HepG2 (cell line): ENCODE results near the gene FOXN3. TPM values are rescaled to one million over a fixed set of nuclear protein-coding genes. Genes with fewer than 3 reads are reported as not detected.
A peak's percentile ranks its signal among the peaks of the same experiment; 100 is the strongest.

ENCODE experiments used
- FOSL2 ChIP-seq: sonication (generic); formaldehyde crosslinking; IDR thresholded peaks from 2 replicates; pipeline ENCODE4 v1.4.0; 2020; ENCODE audit warnings: missing genetic modification reagents
- KDM2A ChIP-seq: sonication (generic); formaldehyde crosslinking; IDR thresholded peaks from 2 replicates; pipeline ENCODE4 v1.4.0; 2020; ENCODE audit warnings: low read depth, missing genetic modification reagents, borderline replicate concordance
- LCORL ChIP-seq, 2 experiments: fragments of 450-650 bp in 1 of 2; sonication (generic) in 1 of 2; formaldehyde crosslinking in 1 of 2; IDR thresholded peaks; 2 replicates each; pipeline versions ENCODE4 v1.5.0 to v1.6.1; 2017 to 2020; ENCODE audit warnings: antibody characterized with exemption in 1 of 2, missing genetic modification reagents in 1 of 2
- MAF1 ChIP-seq: sonication (generic); formaldehyde crosslinking; IDR thresholded peaks from 2 replicates; pipeline ENCODE4 v1.5.0; 2020; ENCODE audit warnings: missing genetic modification reagents, borderline replicate concordance
- PHF21A ChIP-seq: sonication (generic); formaldehyde crosslinking; IDR thresholded peaks from 2 replicates; pipeline ENCODE4 v1.5.0; 2020; ENCODE audit warnings: mild to moderate bottlenecking, missing genetic modification reagents
- PITX1 ChIP-seq: sonication (generic); formaldehyde crosslinking; IDR thresholded peaks from 2 replicates; pipeline ENCODE4 v1.5.1; 2020; ENCODE audit warnings: mild to moderate bottlenecking, missing genetic modification reagents
- RARA ChIP-seq: IDR thresholded peaks from 2 replicates; pipeline ENCODE4 v1.6.1; 2016; ENCODE audit warnings: missing genetic modification reagents, missing compliant biosample characterization
- SALL1 ChIP-seq: sonication (generic); formaldehyde crosslinking; IDR thresholded peaks from 2 replicates; pipeline ENCODE4 v1.8.0; 2022; ENCODE audit warnings: mild to moderate bottlenecking, missing genetic modification reagents
- TSC22D2 ChIP-seq: sonication (generic); formaldehyde crosslinking; IDR thresholded peaks from 2 replicates; pipeline ENCODE4 v1.5.1; 2020; ENCODE audit warnings: missing genetic modification reagents, mild to moderate bottlenecking, borderline replicate concordance
- ZNF747 ChIP-seq: sonication (generic); formaldehyde crosslinking; IDR thresholded peaks from 2 replicates; pipeline ENCODE4 v1.8.1; 2023; ENCODE audit warnings: missing genetic modification reagents, mild to moderate bottlenecking, borderline replicate concordance
- polyA plus RNA-seq, 8 experiments: library from polyadenylated mRNA; depleted of rRNA in 3 of 8; stranded (reverse) in 7 of 8; unstranded in 1 of 8; fragments of >200 nt; fragmentation: Illumina TruSeq in 4 of 8; extraction: Trizol in 4 of 8; gene quantifications; 2 replicates each; pipeline versions ENCODE4 v1.2.1 to v1.2.3, GENCODE V29; 2011 to 2016; ENCODE audit warnings: low read depth in 4 of 8, missing spikeins in 1 of 8, mixed read lengths in 1 of 8; ENCODE audit not compliant: insufficient read depth in 1 of 8
- total RNA-seq, 5 experiments: library from RNA; depleted of rRNA; stranded (reverse); fragments of >200 nt; fragmentation: Illumina TruSeq; extraction: Trizol; gene quantifications; 2 replicates each; pipeline ENCODE4 v1.2.3, GENCODE V29; 2016; ENCODE audit warnings: low read depth in 1 of 5
- TF ChIP-seq, protein P1 (sequence below): IDR thresholded peaks from 2 replicates; pipeline ENCODE4 v1.6.1; 2016; ENCODE audit warnings: low read depth, missing genetic modification reagents, missing compliant biosample characterization
- TF ChIP-seq, protein P2 (sequence below): IDR thresholded peaks from 2 replicates; pipeline ENCODE4 v1.4.0; 2020; ENCODE audit warnings: mild to moderate bottlenecking, missing genetic modification reagents
- TF ChIP-seq, protein P3 (sequence below): sonication (generic); formaldehyde crosslinking; conservative IDR thresholded peaks from 2 replicates; pipeline ENCODE4 v1.8.0; 2022; ENCODE audit warnings: mild to moderate bottlenecking, moderate library complexity, missing genetic modification reagents

The FOXN3 gene
- total and polyA plus RNA-seq, 2 of the 13 experiments (the other 11 are each of a cell fraction or from before 2014, with no cell fraction given): 32.4 to 70.2 TPM

DNA sequence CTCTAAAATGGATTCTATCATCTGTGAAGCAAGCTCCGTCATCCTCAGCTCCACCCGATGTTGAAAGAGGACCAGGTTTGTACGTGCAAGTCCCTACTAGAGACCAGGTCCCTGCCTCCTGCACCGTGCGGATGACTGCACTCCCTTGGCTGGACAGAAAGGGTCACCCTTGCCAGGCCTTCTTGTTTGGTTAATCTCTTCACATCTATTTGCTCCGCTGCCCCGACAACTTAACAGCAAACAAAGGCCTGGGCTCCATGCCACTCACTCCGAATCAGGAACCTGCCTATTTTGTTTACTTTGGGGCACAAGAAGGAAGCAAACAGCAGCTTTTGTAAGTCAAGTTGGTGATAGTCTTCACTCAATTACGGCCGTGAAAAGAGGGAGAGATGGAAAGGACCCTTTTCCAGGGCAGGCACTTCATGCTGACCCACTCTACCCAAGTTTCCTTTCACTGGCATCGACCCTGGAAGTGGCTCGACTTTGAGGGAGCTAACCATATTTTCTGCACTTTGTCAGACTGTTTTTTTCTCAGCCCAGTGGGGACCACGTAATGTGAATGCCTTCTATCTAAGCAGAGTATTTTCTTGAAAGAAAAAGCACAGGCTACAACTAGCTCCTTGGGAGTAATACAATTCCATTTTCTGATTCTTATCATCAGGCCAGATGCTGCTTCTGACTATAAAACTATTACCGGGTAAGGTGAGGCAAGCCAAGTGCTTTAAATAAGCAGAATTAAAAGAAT is 202.6 kb downstream of the FOXN3 start (continued):
- TF ChIP-seq, protein P1, sequence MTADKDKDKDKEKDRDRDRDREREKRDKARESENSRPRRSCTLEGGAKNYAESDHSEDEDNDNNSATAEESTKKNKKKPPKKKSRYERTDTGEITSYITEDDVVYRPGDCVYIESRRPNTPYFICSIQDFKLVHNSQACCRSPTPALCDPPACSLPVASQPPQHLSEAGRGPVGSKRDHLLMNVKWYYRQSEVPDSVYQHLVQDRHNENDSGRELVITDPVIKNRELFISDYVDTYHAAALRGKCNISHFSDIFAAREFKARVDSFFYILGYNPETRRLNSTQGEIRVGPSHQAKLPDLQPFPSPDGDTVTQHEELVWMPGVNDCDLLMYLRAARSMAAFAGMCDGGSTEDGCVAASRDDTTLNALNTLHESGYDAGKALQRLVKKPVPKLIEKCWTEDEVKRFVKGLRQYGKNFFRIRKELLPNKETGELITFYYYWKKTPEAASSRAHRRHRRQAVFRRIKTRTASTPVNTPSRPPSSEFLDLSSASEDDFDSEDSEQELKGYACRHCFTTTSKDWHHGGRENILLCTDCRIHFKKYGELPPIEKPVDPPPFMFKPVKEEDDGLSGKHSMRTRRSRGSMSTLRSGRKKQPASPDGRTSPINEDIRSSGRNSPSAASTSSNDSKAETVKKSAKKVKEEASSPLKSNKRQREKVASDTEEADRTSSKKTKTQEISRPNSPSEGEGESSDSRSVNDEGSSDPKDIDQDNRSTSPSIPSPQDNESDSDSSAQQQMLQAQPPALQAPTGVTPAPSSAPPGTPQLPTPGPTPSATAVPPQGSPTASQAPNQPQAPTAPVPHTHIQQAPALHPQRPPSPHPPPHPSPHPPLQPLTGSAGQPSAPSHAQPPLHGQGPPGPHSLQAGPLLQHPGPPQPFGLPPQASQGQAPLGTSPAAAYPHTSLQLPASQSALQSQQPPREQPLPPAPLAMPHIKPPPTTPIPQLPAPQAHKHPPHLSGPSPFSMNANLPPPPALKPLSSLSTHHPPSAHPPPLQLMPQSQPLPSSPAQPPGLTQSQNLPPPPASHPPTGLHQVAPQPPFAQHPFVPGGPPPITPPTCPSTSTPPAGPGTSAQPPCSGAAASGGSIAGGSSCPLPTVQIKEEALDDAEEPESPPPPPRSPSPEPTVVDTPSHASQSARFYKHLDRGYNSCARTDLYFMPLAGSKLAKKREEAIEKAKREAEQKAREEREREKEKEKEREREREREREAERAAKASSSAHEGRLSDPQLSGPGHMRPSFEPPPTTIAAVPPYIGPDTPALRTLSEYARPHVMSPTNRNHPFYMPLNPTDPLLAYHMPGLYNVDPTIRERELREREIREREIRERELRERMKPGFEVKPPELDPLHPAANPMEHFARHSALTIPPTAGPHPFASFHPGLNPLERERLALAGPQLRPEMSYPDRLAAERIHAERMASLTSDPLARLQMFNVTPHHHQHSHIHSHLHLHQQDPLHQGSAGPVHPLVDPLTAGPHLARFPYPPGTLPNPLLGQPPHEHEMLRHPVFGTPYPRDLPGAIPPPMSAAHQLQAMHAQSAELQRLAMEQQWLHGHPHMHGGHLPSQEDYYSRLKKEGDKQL (CRISPR knock-in tag): peak; percentile 58; the same call in 1 of the 2 replicates
- peak; percentile 77; the same call in 1 of the 2 replicates for TF ChIP-seq TSC22D2 (CRISPR knock-in tag)
- no peak for TF ChIP-seq MAF1 (CRISPR knock-in tag)
- TF ChIP-seq SALL1 (CRISPR knock-in tag): peak; percentile 52; the same call in 1 of the 2 replicates
- peak; percentile 80 for TF ChIP-seq PITX1 (CRISPR knock-in tag)
- no peak for TF ChIP-seq LCORL (IDR thresholded peaks at IDR 0.05)
- TF ChIP-seq LCORL (CRISPR knock-in tag; IDR thresholded peaks at IDR 0.05): no peak
- TF ChIP-seq, protein P2, sequence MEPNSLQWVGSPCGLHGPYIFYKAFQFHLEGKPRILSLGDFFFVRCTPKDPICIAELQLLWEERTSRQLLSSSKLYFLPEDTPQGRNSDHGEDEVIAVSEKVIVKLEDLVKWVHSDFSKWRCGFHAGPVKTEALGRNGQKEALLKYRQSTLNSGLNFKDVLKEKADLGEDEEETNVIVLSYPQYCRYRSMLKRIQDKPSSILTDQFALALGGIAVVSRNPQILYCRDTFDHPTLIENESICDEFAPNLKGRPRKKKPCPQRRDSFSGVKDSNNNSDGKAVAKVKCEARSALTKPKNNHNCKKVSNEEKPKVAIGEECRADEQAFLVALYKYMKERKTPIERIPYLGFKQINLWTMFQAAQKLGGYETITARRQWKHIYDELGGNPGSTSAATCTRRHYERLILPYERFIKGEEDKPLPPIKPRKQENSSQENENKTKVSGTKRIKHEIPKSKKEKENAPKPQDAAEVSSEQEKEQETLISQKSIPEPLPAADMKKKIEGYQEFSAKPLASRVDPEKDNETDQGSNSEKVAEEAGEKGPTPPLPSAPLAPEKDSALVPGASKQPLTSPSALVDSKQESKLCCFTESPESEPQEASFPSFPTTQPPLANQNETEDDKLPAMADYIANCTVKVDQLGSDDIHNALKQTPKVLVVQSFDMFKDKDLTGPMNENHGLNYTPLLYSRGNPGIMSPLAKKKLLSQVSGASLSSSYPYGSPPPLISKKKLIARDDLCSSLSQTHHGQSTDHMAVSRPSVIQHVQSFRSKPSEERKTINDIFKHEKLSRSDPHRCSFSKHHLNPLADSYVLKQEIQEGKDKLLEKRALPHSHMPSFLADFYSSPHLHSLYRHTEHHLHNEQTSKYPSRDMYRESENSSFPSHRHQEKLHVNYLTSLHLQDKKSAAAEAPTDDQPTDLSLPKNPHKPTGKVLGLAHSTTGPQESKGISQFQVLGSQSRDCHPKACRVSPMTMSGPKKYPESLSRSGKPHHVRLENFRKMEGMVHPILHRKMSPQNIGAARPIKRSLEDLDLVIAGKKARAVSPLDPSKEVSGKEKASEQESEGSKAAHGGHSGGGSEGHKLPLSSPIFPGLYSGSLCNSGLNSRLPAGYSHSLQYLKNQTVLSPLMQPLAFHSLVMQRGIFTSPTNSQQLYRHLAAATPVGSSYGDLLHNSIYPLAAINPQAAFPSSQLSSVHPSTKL: peak; percentile 75
- 0 out of 2 replicates have a peak, but pooled peaks have one; percentile 27 for TF ChIP-seq KDM2A (CRISPR knock-in tag)
- TF ChIP-seq, protein P3, sequence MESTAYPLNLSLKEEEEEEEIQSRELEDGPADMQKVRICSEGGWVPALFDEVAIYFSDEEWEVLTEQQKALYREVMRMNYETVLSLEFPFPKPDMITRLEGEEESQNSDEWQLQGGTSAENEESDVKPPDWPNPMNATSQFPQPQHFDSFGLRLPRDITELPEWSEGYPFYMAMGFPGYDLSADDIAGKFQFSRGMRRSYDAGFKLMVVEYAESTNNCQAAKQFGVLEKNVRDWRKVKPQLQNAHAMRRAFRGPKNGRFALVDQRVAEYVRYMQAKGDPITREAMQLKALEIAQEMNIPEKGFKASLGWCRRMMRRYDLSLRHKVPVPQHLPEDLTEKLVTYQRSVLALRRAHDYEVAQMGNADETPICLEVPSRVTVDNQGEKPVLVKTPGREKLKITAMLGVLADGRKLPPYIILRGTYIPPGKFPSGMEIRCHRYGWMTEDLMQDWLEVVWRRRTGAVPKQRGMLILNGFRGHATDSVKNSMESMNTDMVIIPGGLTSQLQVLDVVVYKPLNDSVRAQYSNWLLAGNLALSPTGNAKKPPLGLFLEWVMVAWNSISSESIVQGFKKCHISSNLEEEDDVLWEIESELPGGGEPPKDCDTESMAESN: no peak
- TF ChIP-seq FOSL2 (CRISPR knock-in tag): peak; percentile 40; the same call in 1 of the 2 replicates
- TF ChIP-seq ZNF747 (CRISPR knock-in tag): no peak
- peak; percentile 42; the same call in 1 of the 2 replicates for TF ChIP-seq RARA (CRISPR knock-in tag)
- TF ChIP-seq PHF21A (CRISPR knock-in tag): peak; percentile 40
